ENCODE data around the gene SPTBN1.
"Not testable (repeated sequence)": the region's sequence is repeated elsewhere in the genome, so short reads cannot be mapped to it uniquely, and the experiment has no call there.

SPTBN1 gene

DNA sequence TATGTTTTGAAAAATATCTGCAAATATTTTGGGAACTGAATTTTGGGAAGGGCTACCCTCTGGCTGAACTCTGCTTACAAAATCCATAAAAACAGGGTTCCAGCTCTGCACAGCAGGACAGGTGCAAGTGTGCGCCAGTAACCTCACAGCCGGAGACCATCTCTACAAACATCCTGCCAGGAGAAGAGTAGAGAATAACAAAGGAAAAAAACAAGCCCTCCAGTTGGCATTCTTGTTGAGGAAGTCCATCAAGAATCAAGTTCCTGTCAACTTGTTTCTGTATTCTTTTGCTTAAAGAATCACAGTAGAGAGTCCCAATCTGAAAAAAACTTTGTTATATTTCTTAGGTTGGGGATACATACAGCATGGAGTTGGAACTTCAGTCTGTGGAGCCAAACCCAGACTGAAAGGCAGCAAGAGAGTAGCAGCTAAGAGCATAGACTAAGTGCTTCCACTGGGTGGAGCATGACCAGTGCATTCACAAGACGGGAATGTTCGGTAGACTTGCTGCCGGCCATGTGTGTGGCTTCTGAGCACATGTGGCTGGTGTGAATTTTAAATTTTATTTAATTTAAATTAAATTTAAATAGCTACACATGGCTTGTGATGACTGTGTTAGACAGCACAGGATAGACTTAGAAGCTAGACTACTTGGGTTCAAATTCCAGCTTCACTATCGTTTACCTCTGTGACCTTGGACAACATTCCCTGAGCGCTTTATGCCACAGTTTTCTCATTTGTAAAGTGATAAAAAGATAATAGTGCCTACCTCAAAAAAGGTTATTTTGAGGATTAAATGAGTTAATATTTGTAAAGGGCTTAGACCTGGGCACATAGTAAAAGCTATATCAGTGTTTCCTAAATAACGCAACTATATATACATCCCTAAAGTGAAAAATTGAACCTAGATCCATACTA, 41.9 kb downstream of the SPTBN1 start:
- Histone ChIP-seq H3K36me3 (ENCODE audit: control insufficient read depth in 2 of 2, insufficient read depth in 2 of 2, low read length in 2 of 2) (no peaks in the 10 kb centered on the region), H3K27ac (ENCODE audit: low read depth in 2 of 2, low read length in 2 of 2) (no peak overlapping the region)

DNA sequence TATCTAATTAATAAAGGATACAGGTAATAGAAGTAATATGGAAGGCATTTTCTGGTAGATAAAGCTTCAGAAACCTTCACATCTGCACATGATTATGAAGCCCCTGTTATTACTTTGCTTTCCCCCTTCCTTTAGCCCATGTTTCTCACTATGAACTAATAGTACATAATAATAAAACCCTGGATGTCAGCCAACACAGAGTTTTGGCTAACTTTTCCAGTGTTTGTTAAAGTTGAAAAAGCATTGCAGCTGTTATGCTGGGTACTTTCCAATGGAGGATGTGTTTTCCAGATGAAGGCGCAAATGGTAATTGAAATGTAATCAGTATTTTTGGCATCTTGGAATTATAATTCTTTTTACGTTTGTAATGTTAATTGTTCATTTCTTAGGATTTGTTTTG, 43.5 kb downstream of the SPTBN1 start:
- Histone ChIP-seq H3K4me3 (ENCODE audit: low read length in 2 of 2) (no peak overlapping the region), H3K9ac (ENCODE audit: low read depth in 1 of 2, low read length in 2 of 2) (no peak overlapping the region), H3K4me1 (ENCODE audit: control insufficient read depth in 2 of 2, insufficient read depth in 2 of 2, low read length in 2 of 2) (peaks cover 5 to 7% of the 10 kb centered on the region in 2 donors), H3K36me3 (ENCODE audit: control insufficient read depth in 2 of 2, insufficient read depth in 2 of 2, low read length in 2 of 2) (no peaks in the 10 kb centered on the region), H3K27ac (ENCODE audit: low read depth in 2 of 2, low read length in 2 of 2) (no peak overlapping the region), H3K9me3 (ENCODE audit: control insufficient read depth in 2 of 2, low read length in 2 of 2) (no peaks in the 10 kb centered on the region), H3K27me3 (ENCODE audit: control insufficient read depth in 2 of 2, insufficient read depth in 2 of 2, low read length in 2 of 2) (no peaks in the 10 kb centered on the region)

More for the DNA sequence above, 41.9 kb downstream of the SPTBN1 start:
- Histone ChIP-seq H3K27me3 (ENCODE audit: control insufficient read depth in 2 of 2, insufficient read depth in 2 of 2, low read length in 2 of 2) (no peaks in the 10 kb centered on the region), H3K4me1 (ENCODE audit: control insufficient read depth in 2 of 2, insufficient read depth in 2 of 2, low read length in 2 of 2) (peaks cover 5 to 7% of the 10 kb centered on the region in 2 donors), H3K9ac (ENCODE audit: low read depth in 1 of 2, low read length in 2 of 2) (no peak overlapping the region), H3K9me3 (ENCODE audit: control insufficient read depth in 2 of 2, low read length in 2 of 2) (no peaks in the 10 kb centered on the region), H3K4me3 (ENCODE audit: low read length in 2 of 2) (no peak overlapping the region)

DNA sequence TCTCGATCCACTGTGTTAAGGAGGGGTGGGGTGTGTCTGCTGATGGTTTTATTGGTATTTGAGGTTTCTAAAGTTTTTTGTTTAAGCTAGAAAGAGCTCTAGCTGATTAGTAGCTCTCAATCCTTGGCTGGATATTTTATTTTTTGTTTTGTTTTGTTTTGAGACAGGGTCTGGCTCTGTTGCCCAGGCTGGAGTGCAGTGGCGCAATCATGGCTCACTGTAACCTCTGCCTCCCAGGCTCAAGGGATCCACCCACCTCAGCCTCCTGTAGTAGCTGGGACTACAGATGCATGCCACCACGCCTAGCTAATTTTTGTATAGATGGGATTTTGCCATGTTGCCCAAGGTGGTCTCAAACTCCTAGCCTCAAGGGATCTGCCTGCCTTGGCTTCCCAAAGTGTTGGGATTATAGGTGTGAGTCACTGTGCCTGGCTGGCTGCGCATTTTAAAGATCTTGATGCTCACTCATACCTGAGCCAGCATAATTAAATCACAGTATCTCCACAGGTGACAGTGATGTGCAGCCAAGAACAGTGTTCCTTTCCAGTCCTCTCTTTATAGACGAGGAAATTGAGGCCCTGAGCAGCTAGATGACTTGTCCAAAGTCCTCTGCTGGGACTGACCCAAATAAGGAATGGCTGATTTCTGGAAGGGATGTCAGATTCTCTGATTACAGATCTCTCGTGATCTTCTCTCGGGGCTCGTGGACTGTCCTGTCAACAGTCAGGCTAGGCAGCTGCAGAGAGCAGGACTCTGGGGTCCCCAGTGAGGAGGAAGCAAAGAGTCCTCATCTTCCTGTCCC, 44.5 kb downstream of the SPTBN1 start:
- no peak overlapping the region for H3K27ac ChIP-seq (ENCODE audit: low read depth in 2 of 2, low read length in 2 of 2)

GRCh38 chr2:54502731-54503130, 46.6 kb downstream of the SPTBN1 start:
- Histone ChIP-seq H3K27me3 (ENCODE audit: control insufficient read depth in 2 of 2, insufficient read depth in 2 of 2, low read length in 2 of 2) (no peaks in the 10 kb centered on the region), H3K4me3 (ENCODE audit: low read length in 2 of 2) (no peak overlapping the region), H3K27ac (ENCODE audit: low read depth in 2 of 2, low read length in 2 of 2) (no peak overlapping the region), H3K4me1 (ENCODE audit: control insufficient read depth in 2 of 2, insufficient read depth in 2 of 2, low read length in 2 of 2) (peaks cover 5 to 7% of the 10 kb centered on the region in 2 donors), H3K36me3 (ENCODE audit: control insufficient read depth in 2 of 2, insufficient read depth in 2 of 2, low read length in 2 of 2) (no peaks in the 10 kb centered on the region), H3K9me3 (ENCODE audit: control insufficient read depth in 2 of 2, low read length in 2 of 2) (no peaks in the 10 kb centered on the region), H3K9ac (ENCODE audit: low read depth in 1 of 2, low read length in 2 of 2) (no peak overlapping the region)

More for the DNA sequence above, 44.5 kb downstream of the SPTBN1 start:
- no peak overlapping the region for H3K9ac ChIP-seq (ENCODE audit: low read depth in 1 of 2, low read length in 2 of 2)
- H3K4me3 ChIP-seq (ENCODE audit: low read length in 2 of 2): no peak overlapping the region
- no peaks in the 10 kb centered on the region for H3K27me3 ChIP-seq (ENCODE audit: control insufficient read depth in 2 of 2, insufficient read depth in 2 of 2, low read length in 2 of 2)
- H3K36me3 ChIP-seq (ENCODE audit: control insufficient read depth in 2 of 2, insufficient read depth in 2 of 2, low read length in 2 of 2): no peaks in the 10 kb centered on the region
- H3K4me1 ChIP-seq (ENCODE audit: control insufficient read depth in 2 of 2, insufficient read depth in 2 of 2, low read length in 2 of 2): peaks cover 5 to 7% of the 10 kb centered on the region in 2 donors
- no peaks in the 10 kb centered on the region for H3K9me3 ChIP-seq (ENCODE audit: control insufficient read depth in 2 of 2, low read length in 2 of 2)

DNA sequence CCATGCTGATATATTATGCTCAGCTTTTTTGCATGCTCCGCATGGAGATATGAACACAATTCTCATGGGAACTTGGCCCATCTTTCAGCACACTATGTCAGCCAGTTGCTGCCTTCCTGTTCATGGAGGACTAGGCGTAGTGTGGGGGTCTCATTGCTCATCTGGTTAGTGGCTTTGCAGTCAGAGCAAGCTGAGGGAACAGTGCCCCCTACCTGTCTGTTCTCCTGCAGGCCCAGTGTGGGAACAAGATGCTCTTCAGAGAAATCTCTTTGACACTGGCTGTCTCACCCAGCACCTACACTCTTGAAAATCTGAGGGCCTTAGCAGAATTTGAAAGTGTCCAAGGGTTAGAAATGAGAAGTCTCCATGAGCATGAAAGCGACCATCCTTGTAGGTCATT, 47.1 kb downstream of the SPTBN1 start:
- H3K9me3 ChIP-seq (ENCODE audit: control insufficient read depth in 2 of 2, low read length in 2 of 2): no peaks in the 10 kb centered on the region
- H3K9ac ChIP-seq (ENCODE audit: low read depth in 1 of 2, low read length in 2 of 2): no peak overlapping the region
- H3K27me3 ChIP-seq (ENCODE audit: control insufficient read depth in 2 of 2, insufficient read depth in 2 of 2, low read length in 2 of 2): no peaks in the 10 kb centered on the region
- H3K4me1 ChIP-seq (ENCODE audit: control insufficient read depth in 2 of 2, insufficient read depth in 2 of 2, low read length in 2 of 2): peaks cover 5 to 7% of the 10 kb centered on the region in 2 donors
- H3K36me3 ChIP-seq (ENCODE audit: control insufficient read depth in 2 of 2, insufficient read depth in 2 of 2, low read length in 2 of 2): no peaks in the 10 kb centered on the region
- H3K4me3 ChIP-seq (ENCODE audit: low read length in 2 of 2): no peak overlapping the region
- H3K27ac ChIP-seq (ENCODE audit: low read depth in 2 of 2, low read length in 2 of 2): no peak overlapping the region

DNA sequence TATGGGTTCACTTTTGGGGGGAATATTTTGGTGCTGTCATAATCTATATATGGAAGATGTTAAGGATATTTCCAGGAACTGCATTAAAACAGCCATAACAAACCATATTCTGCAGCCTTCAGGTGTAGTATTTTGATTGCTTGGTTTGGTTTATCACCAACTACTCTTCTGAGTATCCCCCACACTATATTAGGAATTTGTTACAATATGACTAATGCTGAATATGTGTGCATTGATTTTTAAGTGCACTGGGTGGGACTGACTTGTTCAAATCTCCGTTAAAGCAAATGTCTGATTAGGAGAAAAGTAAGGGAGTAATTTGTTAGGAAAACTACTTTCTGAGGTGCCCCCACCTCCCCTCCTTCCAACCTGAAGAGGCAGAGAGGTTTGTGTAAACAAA, 47.7 kb downstream of the SPTBN1 start:
- Histone ChIP-seq H3K9ac (ENCODE audit: low read depth in 1 of 2, low read length in 2 of 2) (no peak overlapping the region), H3K4me3 (ENCODE audit: low read length in 2 of 2) (no peak overlapping the region), H3K36me3 (ENCODE audit: control insufficient read depth in 2 of 2, insufficient read depth in 2 of 2, low read length in 2 of 2) (no peaks in the 10 kb centered on the region), H3K27ac (ENCODE audit: low read depth in 2 of 2, low read length in 2 of 2) (no peak overlapping the region), H3K4me1 (ENCODE audit: control insufficient read depth in 2 of 2, insufficient read depth in 2 of 2, low read length in 2 of 2) (peaks cover 2 to 7% of the 10 kb centered on the region in 2 donors), H3K9me3 (ENCODE audit: control insufficient read depth in 2 of 2, low read length in 2 of 2) (no peaks in the 10 kb centered on the region), H3K27me3 (ENCODE audit: control insufficient read depth in 2 of 2, insufficient read depth in 2 of 2, low read length in 2 of 2) (no peaks in the 10 kb centered on the region)

DNA sequence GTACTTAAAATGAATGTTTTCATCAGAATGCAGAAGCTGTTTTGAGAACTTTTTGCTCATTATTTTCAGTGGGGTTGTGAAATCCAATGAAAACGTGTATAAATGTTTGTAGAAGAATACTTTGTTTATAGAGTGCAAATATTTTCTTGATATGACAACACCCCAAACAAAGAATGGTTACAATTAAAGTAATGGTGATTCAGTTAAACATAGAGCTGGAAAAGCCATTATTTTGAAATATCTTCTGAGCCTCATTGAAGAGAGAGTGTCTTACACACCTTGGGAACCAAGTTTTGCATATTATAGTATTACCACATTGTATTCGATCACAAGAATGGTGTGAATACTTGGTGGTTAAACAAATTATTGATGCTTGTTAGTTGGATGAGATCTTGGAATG, 48.7 kb downstream of the SPTBN1 start:
- Histone ChIP-seq H3K36me3 (ENCODE audit: control insufficient read depth in 2 of 2, insufficient read depth in 2 of 2, low read length in 2 of 2) (no peaks in the 10 kb centered on the region), H3K9me3 (ENCODE audit: control insufficient read depth in 2 of 2, low read length in 2 of 2) (no peaks in the 10 kb centered on the region), H3K4me1 (ENCODE audit: control insufficient read depth in 2 of 2, insufficient read depth in 2 of 2, low read length in 2 of 2) (peaks cover 2 to 7% of the 10 kb centered on the region in 2 donors), H3K27me3 (ENCODE audit: control insufficient read depth in 2 of 2, insufficient read depth in 2 of 2, low read length in 2 of 2) (no peaks in the 10 kb centered on the region), H3K9ac (ENCODE audit: low read depth in 1 of 2, low read length in 2 of 2) (no peak overlapping the region), H3K4me3 (ENCODE audit: low read length in 2 of 2) (no peak overlapping the region), H3K27ac (ENCODE audit: low read depth in 2 of 2, low read length in 2 of 2) (no peak overlapping the region)

- H3K27ac ChIP-seq (ENCODE audit: low read depth in 2 of 2, low read length in 2 of 2): no peak overlapping the region
These were observed 52.4 kb downstream of the SPTBN1 start for GRCh38 chr2:54508541-54508940.

GRCh38 chr2:54509043-54509442, 52.9 kb downstream of the SPTBN1 start:
- not testable (repeated sequence) for H3K36me3 ChIP-seq (ENCODE audit: control insufficient read depth in 2 of 2, insufficient read depth in 2 of 2, low read length in 2 of 2); H3K4me1 ChIP-seq (ENCODE audit: control insufficient read depth in 2 of 2, insufficient read depth in 2 of 2, low read length in 2 of 2); H3K4me3 ChIP-seq (ENCODE audit: low read length in 2 of 2); H3K9me3 ChIP-seq (ENCODE audit: control insufficient read depth in 2 of 2, low read length in 2 of 2); H3K9ac ChIP-seq (ENCODE audit: low read depth in 1 of 2, low read length in 2 of 2); H3K27ac ChIP-seq (ENCODE audit: low read depth in 2 of 2, low read length in 2 of 2); H3K27me3 ChIP-seq (ENCODE audit: control insufficient read depth in 2 of 2, insufficient read depth in 2 of 2, low read length in 2 of 2)

More at GRCh38 chr2:54508541-54508940, 52.4 kb downstream of the SPTBN1 start:
- Histone ChIP-seq H3K4me1 (ENCODE audit: control insufficient read depth in 2 of 2, insufficient read depth in 2 of 2, low read length in 2 of 2) (no peaks in the 10 kb centered on the region), H3K9me3 (ENCODE audit: control insufficient read depth in 2 of 2, low read length in 2 of 2) (no peaks in the 10 kb centered on the region), H3K4me3 (ENCODE audit: low read length in 2 of 2) (no peak overlapping the region), H3K36me3 (ENCODE audit: control insufficient read depth in 2 of 2, insufficient read depth in 2 of 2, low read length in 2 of 2) (no peaks in the 10 kb centered on the region), H3K9ac (ENCODE audit: low read depth in 1 of 2, low read length in 2 of 2) (no peak overlapping the region), H3K27me3 (ENCODE audit: control insufficient read depth in 2 of 2, insufficient read depth in 2 of 2, low read length in 2 of 2) (no peaks in the 10 kb centered on the region)

GRCh38 chr2:54510916-54511315, 54.8 kb downstream of the SPTBN1 start:
- no peaks in the 10 kb centered on the region for H3K9me3 ChIP-seq (ENCODE audit: control insufficient read depth in 2 of 2, low read length in 2 of 2)
- H3K36me3 ChIP-seq (ENCODE audit: control insufficient read depth in 2 of 2, insufficient read depth in 2 of 2, low read length in 2 of 2): no peaks in the 10 kb centered on the region
- H3K4me1 ChIP-seq (ENCODE audit: control insufficient read depth in 2 of 2, insufficient read depth in 2 of 2, low read length in 2 of 2): no peaks in the 10 kb centered on the region
- no peak overlapping the region for H3K27ac ChIP-seq (ENCODE audit: low read depth in 2 of 2, low read length in 2 of 2)
- H3K27me3 ChIP-seq (ENCODE audit: control insufficient read depth in 2 of 2, insufficient read depth in 2 of 2, low read length in 2 of 2): no peaks in the 10 kb centered on the region
- no peak overlapping the region for H3K4me3 ChIP-seq (ENCODE audit: low read length in 2 of 2)
- no peak overlapping the region for H3K9ac ChIP-seq (ENCODE audit: low read depth in 1 of 2, low read length in 2 of 2)

All from mucosa of rectum (tissue), 2 donors.